Muscle of leg (tissue), 16 donors: Measurements from ENCODE around the gene RPL31. TPM values are rescaled to one million over a fixed set of nuclear protein-coding genes. Genes with fewer than 3 reads are reported as not detected.

Experiments
- DNase-seq: peaks from one replicate; pipeline ENCODE4 v3.0.0; 2013
- H3K27ac ChIP-seq: one replicate; pipeline ENCODE4 v1.5.1; 2013; ENCODE audit warnings: mild to moderate bottlenecking, low read length, control low read depth
- H3K27me3 ChIP-seq: one replicate; pipeline ENCODE4 v1.6.1; 2013; ENCODE audit warnings: low read length; ENCODE audit not compliant: control insufficient read depth, insufficient read depth
- H3K36me3 ChIP-seq: one replicate; pipeline ENCODE4 v1.6.1; 2013; ENCODE audit warnings: low read length; ENCODE audit not compliant: control insufficient read depth, insufficient read depth
- H3K4me1 ChIP-seq: one replicate; pipeline ENCODE4 v1.6.1; 2013; ENCODE audit warnings: low read length; ENCODE audit not compliant: control insufficient read depth, insufficient read depth
- H3K4me3 ChIP-seq: one replicate; pipeline ENCODE4 v1.5.1; 2013; ENCODE audit warnings: low read length, control low read depth
- H3K9me3 ChIP-seq: replicated peaks from 2 replicates; pipeline ENCODE4 v1.6.1; 2013; ENCODE audit warnings: low read depth, low read length; ENCODE audit not compliant: control insufficient read depth
- WGBS: methylation state at CpG from one replicate; pipeline ENCODE4 v1.1.5; 2013; ENCODE audit warnings: missing lambda C conversion rate; ENCODE audit not compliant: insufficient coverage; 5-methylcytosine and 5-hydroxymethylcytosine counted together
- long read RNA-seq, 11 donors: transcript quantifications; one replicate each; lab custom pipeline, GENCODE V29; 2026
- polyA plus RNA-seq, 8 donors: library from polyadenylated mRNA; unstranded; fragments of 120-200 nt; gene quantifications; one replicate each; pipeline versions ENCODE4 v1.2.1 to v1.2.3, GENCODE V29; 2013; ENCODE audit warnings: inconsistent platforms in 1 of 8, low replicate concordance in 1 of 8; ENCODE audit not compliant: insufficient read length in 8 of 8, insufficient read depth in 1 of 8
- total RNA-seq: library from RNA; stranded (reverse); fragments of 120-200 nt; gene quantifications from one replicate; pipeline ENCODE4 v1.2.4, GENCODE V29; 2013

The RPL31 gene
- total RNA-seq = 5,883 TPM
- 1,000 to 10,000 TPM; 3,265 to 4,582 (median 3,839) TPM for polyA plus RNA-seq
- long read RNA-seq, donor 1, transcript RPL31-205 (4 exons, 716 nt) = minor isoform, 20 of 1,546 reads
- long read RNA-seq, donor 1, transcript RPL31-201 (5 exons, 1,865 nt) = major isoform, 997 of 1,546 reads
- long read RNA-seq, donor 1, transcript RPL31-211 (3 exons, 357 nt) = minor isoform, 13 of 1,546 reads
- long read RNA-seq, donor 1, transcript RPL31-208 (4 exons, 825 nt) = minor isoform, 334 of 1,546 reads
- long read RNA-seq, donor 1, partial matches to known transcripts = 97 of 1,546 reads
- long read RNA-seq, donor 1, other reads (novel, unspliced or antisense) = 65 of 1,546 reads
- long read RNA-seq, donor 2, transcript RPL31-201 (5 exons, 1,865 nt) = major isoform, 266 of 426 reads
- long read RNA-seq, donor 2, transcript RPL31-205 (4 exons, 716 nt) = minor isoform, 6 of 426 reads
- long read RNA-seq, donor 2, transcript RPL31-208 (4 exons, 825 nt) = minor isoform, 105 of 426 reads
- long read RNA-seq, donor 2, partial matches to known transcripts = 36 of 426 reads
- long read RNA-seq, donor 2, other reads (novel, unspliced or antisense) = 6 of 426 reads
- long read RNA-seq, donor 3, transcript RPL31-202 (3 exons, 641 nt) = minor isoform, 20 of 2,054 reads
- long read RNA-seq, donor 3, transcript RPL31-205 (4 exons, 716 nt) = minor isoform, 40 of 2,054 reads
- long read RNA-seq, donor 3, transcript RPL31-201 (5 exons, 1,865 nt) = major isoform, 1,300 of 2,054 reads
- long read RNA-seq, donor 3, transcript RPL31-208 (4 exons, 825 nt) = minor isoform, 449 of 2,054 reads
- long read RNA-seq, donor 3, partial matches to known transcripts = 130 of 2,054 reads
- long read RNA-seq, donor 3, other reads (novel, unspliced or antisense) = 78 of 2,054 reads
- long read RNA-seq, donor 4, transcript RPL31-208 (4 exons, 825 nt) = minor isoform, 624 of 2,023 reads
- long read RNA-seq, donor 4, transcript RPL31-205 (4 exons, 716 nt) = minor isoform, 27 of 2,023 reads
- long read RNA-seq, donor 4, transcript RPL31-201 (5 exons, 1,865 nt) = major isoform, 1,153 of 2,023 reads
- long read RNA-seq, donor 4, transcript RPL31-202 (3 exons, 641 nt) = minor isoform, 12 of 2,023 reads
- long read RNA-seq, donor 4, partial matches to known transcripts = 103 of 2,023 reads
- long read RNA-seq, donor 4, other reads (novel, unspliced or antisense) = 76 of 2,023 reads
- long read RNA-seq, donor 5, transcript RPL31-208 (4 exons, 825 nt) = minor isoform, 1,035 of 5,980 reads
- long read RNA-seq, donor 5, transcript RPL31-205 (4 exons, 716 nt) = minor isoform, 154 of 5,980 reads
- long read RNA-seq, donor 5, transcript RPL31-201 (5 exons, 1,865 nt) = major isoform, 4,174 of 5,980 reads
- long read RNA-seq, donor 5, transcript RPL31-203 (5 exons, 1,110 nt) = minor isoform, 38 of 5,980 reads
- long read RNA-seq, donor 5, partial matches to known transcripts = 292 of 5,980 reads
- long read RNA-seq, donor 5, other reads (novel, unspliced or antisense) = 211 of 5,980 reads
- long read RNA-seq, donor 6, transcript RPL31-202 (3 exons, 641 nt) = minor isoform, 51 of 7,292 reads
- long read RNA-seq, donor 6, transcript RPL31-205 (4 exons, 716 nt) = minor isoform, 141 of 7,292 reads
- long read RNA-seq, donor 6, transcript RPL31-208 (4 exons, 825 nt) = minor isoform, 1,806 of 7,292 reads
- long read RNA-seq, donor 6, transcript RPL31-201 (5 exons, 1,865 nt) = major isoform, 4,553 of 7,292 reads
- long read RNA-seq, donor 6, partial matches to known transcripts = 341 of 7,292 reads
- long read RNA-seq, donor 6, other reads (novel, unspliced or antisense) = 332 of 7,292 reads
- long read RNA-seq, donor 7, transcript RPL31-202 (3 exons, 641 nt) = minor isoform, 26 of 4,403 reads
- long read RNA-seq, donor 7, transcript RPL31-205 (4 exons, 716 nt) = minor isoform, 104 of 4,403 reads
- long read RNA-seq, donor 7, transcript RPL31-208 (4 exons, 825 nt) = minor isoform, 767 of 4,403 reads
- long read RNA-seq, donor 7, transcript RPL31-201 (5 exons, 1,865 nt) = major isoform, 3,018 of 4,403 reads
- long read RNA-seq, donor 7, partial matches to known transcripts = 254 of 4,403 reads
- long read RNA-seq, donor 7, other reads (novel, unspliced or antisense) = 177 of 4,403 reads
- long read RNA-seq, donor 8, transcript RPL31-208 (4 exons, 825 nt) = minor isoform, 995 of 4,025 reads
- long read RNA-seq, donor 8, transcript RPL31-211 (3 exons, 357 nt) = minor isoform, 28 of 4,025 reads
- long read RNA-seq, donor 8, transcript RPL31-201 (5 exons, 1,865 nt) = major isoform, 2,308 of 4,025 reads
- long read RNA-seq, donor 8, transcript RPL31-205 (4 exons, 716 nt) = minor isoform, 100 of 4,025 reads
- long read RNA-seq, donor 8, partial matches to known transcripts = 424 of 4,025 reads
- long read RNA-seq, donor 8, other reads (novel, unspliced or antisense) = 140 of 4,025 reads
- long read RNA-seq, donor 9, transcript RPL31-201 (5 exons, 1,865 nt) = major isoform, 1,843 of 2,715 reads
- long read RNA-seq, donor 9, transcript RPL31-203 (5 exons, 1,110 nt) = minor isoform, 22 of 2,715 reads
- long read RNA-seq, donor 9, transcript RPL31-205 (4 exons, 716 nt) = minor isoform, 56 of 2,715 reads
- long read RNA-seq, donor 9, transcript RPL31-208 (4 exons, 825 nt) = minor isoform, 532 of 2,715 reads
- long read RNA-seq, donor 9, partial matches to known transcripts = 137 of 2,715 reads
- long read RNA-seq, donor 9, other reads (novel, unspliced or antisense) = 100 of 2,715 reads
- long read RNA-seq, donor 10, transcript RPL31-201 (5 exons, 1,865 nt) = major isoform, 3,387 of 5,559 reads
- long read RNA-seq, donor 10, transcript RPL31-203 (5 exons, 1,110 nt) = minor isoform, 33 of 5,559 reads
- long read RNA-seq, donor 10, transcript RPL31-205 (4 exons, 716 nt) = minor isoform, 84 of 5,559 reads
- long read RNA-seq, donor 10, transcript RPL31-208 (4 exons, 825 nt) = minor isoform, 1,318 of 5,559 reads
- long read RNA-seq, donor 10, partial matches to known transcripts = 431 of 5,559 reads
- long read RNA-seq, donor 10, other reads (novel, unspliced or antisense) = 247 of 5,559 reads
- long read RNA-seq, donor 11, transcript RPL31-208 (4 exons, 825 nt) = minor isoform, 691 of 3,374 reads
- long read RNA-seq, donor 11, transcript RPL31-205 (4 exons, 716 nt) = minor isoform, 72 of 3,374 reads
- long read RNA-seq, donor 11, transcript RPL31-201 (5 exons, 1,865 nt) = major isoform, 2,256 of 3,374 reads
- long read RNA-seq, donor 11, transcript RPL31-202 (3 exons, 641 nt) = minor isoform, 22 of 3,374 reads
- long read RNA-seq, donor 11, partial matches to known transcripts = 153 of 3,374 reads
- long read RNA-seq, donor 11, other reads (novel, unspliced or antisense) = 143 of 3,374 reads

- Histone ChIP-seq H3K27ac (peak within 1 kb of the TSS; percentile 89), H3K4me1 (peaks cover 17% of the 10 kb centered on the region), H3K9me3 (no peaks in the 10 kb centered on the region), H3K4me3 (peak within 1 kb of the TSS; percentile 96), H3K36me3 (peaks cover 39% of the 10 kb centered on the region), H3K27me3 (no peaks in the 10 kb centered on the region)
- WGBS = 7% methylated on average over 49 of the region's 59 CpGs
- DNase-seq = peak; percentile 99
These were observed at the start of gene RPL31 for GRCh38 chr2:101001691-101002561. RPL31 (plus strand) TSS chr2:101002289; CDS start chr2:101002702, 413 bp downstream.

GRCh38 chr2:100952512-100952911 is 49.6 kb upstream of the RPL31 start:
- Histone ChIP-seq H3K4me1 (peaks cover 14% of the 10 kb centered on the region), H3K9me3 (no peaks in the 10 kb centered on the region), H3K27me3 (no peaks in the 10 kb centered on the region), H3K36me3 (no peaks in the 10 kb centered on the region), H3K27ac (no peak overlapping the region), H3K4me3 (no peak overlapping the region)
- no peak for DNase-seq
- 100% methylated on average over 1 of the region's 2 CpGs for WGBS

- Histone ChIP-seq H3K4me1 (peaks cover 13% of the 10 kb centered on the region), H3K4me3 (no peak overlapping the region), H3K27ac (no peak overlapping the region), H3K9me3 (no peaks in the 10 kb centered on the region), H3K27me3 (no peaks in the 10 kb centered on the region), H3K36me3 (no peaks in the 10 kb centered on the region)
- DNase-seq = no peak
- 93% methylated on average over 2 of the region's 11 CpGs for WGBS
These were observed 48.6 kb upstream of the RPL31 start for GRCh38 chr2:100953406-100954043.

- WGBS = 74% methylated on average over 5 of the region's 6 CpGs
These were observed 48.1 kb upstream of the RPL31 start for GRCh38 chr2:100954044-100954420.

GRCh38 chr2:100955226-100955625 is 46.9 kb upstream of the RPL31 start:
- no peak for DNase-seq
- Histone ChIP-seq H3K27ac (no peak overlapping the region), H3K9me3 (no peaks in the 10 kb centered on the region), H3K27me3 (no peaks in the 10 kb centered on the region), H3K4me3 (no peak overlapping the region), H3K4me1 (peaks cover 5% of the 10 kb centered on the region), H3K36me3 (no peaks in the 10 kb centered on the region)
- WGBS = no CpG with 5 or more reads among the region's 4 CpGs

More at GRCh38 chr2:100954044-100954420, 48.1 kb upstream of the RPL31 start:
- no peak overlapping the region for H3K27ac ChIP-seq
- no peak overlapping the region for H3K4me3 ChIP-seq
- H3K4me1 ChIP-seq = peaks cover 13% of the 10 kb centered on the region
- H3K36me3 ChIP-seq = no peaks in the 10 kb centered on the region
- H3K9me3 ChIP-seq = no peaks in the 10 kb centered on the region
- H3K27me3 ChIP-seq = no peaks in the 10 kb centered on the region
- DNase-seq = no peak

- WGBS = 95% methylated on average over 4 of the region's 5 CpGs
- H3K27ac ChIP-seq = no peak overlapping the region
- H3K4me1 ChIP-seq = peaks cover 10% of the 10 kb centered on the region
- H3K27me3 ChIP-seq = no peaks in the 10 kb centered on the region
- no peak overlapping the region for H3K4me3 ChIP-seq
- H3K36me3 ChIP-seq = no peaks in the 10 kb centered on the region
- no peak for DNase-seq
- no peaks in the 10 kb centered on the region for H3K9me3 ChIP-seq
These were observed 46.0 kb upstream of the RPL31 start for GRCh38 chr2:100956081-100956480.
